HEK293T (cell line): ENCODE measurements around the gene MAD2L1BP.

ENCODE experiments used
- CTCF ChIA-PET: fragments of 350-600 bp; formaldehyde crosslinking; extraction: SDS; loops from one replicate; lab custom pipeline; 2021; ENCODE audit warnings: antibody characterized with exemption, inconsistent platforms; lab: Yijun Ruan, JAX
- POLR2A ChIA-PET: fragments of 350-600 bp; formaldehyde crosslinking; extraction: SDS; loops from one replicate; lab custom pipeline; 2020; ENCODE audit warnings: antibody characterized with exemption, inconsistent platforms; lab: Yijun Ruan, JAX
- DNase-seq: peaks from one replicate; pipeline ENCODE4 v3.0.0; 2012; ENCODE audit warnings: mixed read lengths; ENCODE audit errors: extremely low spot score
- ELF4 ChIP-seq: fragments of 450-650 bp; IDR thresholded peaks from 2 replicates; pipeline ENCODE4 v1.6.1; 2017; ENCODE audit warnings: antibody characterized with exemption
- FOXK2 ChIP-seq: fragments of 450-650 bp; IDR thresholded peaks from 2 replicates; pipeline ENCODE4 v1.6.1; 2016; ENCODE audit warnings: mild to moderate bottlenecking
- L3MBTL2 ChIP-seq: fragments of 450-650 bp; conservative IDR thresholded peaks from 2 replicates; pipeline ENCODE4 v1.6.1; 2016; ENCODE audit warnings: mild to moderate bottlenecking
- ZNF384 ChIP-seq: fragments of 450-650 bp; IDR thresholded peaks from 2 replicates; pipeline ENCODE4 v1.6.1; 2016
- TF ChIP-seq, protein P1 (sequence below): fragments of 450-650 bp; IDR thresholded peaks from 2 replicates; pipeline ENCODE4 v1.6.1; 2016

The MAD2L1BP gene

DNA sequence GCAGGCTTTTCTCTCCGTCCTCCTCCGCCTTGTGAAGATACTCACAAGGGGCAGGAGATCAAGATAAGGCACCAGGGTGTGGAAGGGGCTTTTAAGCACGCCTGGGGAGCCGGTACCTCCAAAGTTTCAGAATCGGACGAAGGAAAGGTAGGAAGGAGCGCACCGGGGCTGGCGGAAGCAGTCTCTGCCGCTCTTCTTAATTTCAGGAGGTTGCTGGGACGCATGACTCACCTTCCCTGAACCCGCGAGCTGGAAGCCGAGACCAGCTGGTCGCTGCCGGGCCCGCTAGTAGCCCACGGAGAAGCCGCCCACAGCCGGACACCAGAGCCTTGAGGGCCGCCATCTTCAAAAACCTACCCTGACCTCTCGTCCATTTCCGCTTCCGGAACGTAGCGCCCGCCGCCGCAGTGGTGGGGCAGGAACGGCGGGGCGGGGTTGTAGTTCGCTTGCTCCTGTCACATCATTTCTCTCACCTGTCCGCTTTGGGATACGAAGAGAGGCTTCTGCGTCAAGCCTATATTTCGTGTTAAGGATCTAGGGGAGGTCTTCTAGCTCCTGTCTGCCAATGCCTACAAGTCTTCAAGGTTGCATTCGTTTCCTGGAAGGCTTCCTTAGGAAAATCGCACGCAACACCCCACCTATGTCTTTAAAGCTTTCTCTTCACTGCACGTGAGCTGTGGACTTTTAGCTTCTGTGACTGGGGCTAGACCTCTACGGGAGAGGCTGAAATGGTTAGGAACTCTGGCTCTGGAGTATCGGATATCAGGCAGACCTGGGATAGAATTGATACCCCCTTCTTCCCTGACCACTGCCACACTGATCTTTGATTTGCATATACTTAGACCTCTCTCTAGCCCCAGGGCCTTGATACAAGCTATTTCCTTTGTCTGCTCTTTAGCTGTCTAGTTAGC is 52.1 kb downstream of the MAD2L1BP start, which contains the start of gene MRPS18A:
Gene MRPS18A (minus strand): TSS at position 355 of the 911 bp plus-strand sequence. CDS start 12 bp downstream, at position 343.
- POLR2A ChIA-PET = interaction anchor here (0.9 to 2.0 kb wide), 4 partner anchors 10 to 387 kb away, joined by 4 to 19 read pairs (median 5); no protein-coding TSS in a partner anchor
- CTCF ChIA-PET = interaction anchor here (0.8 kb wide), 1 partner anchor 27 kb away, joined by 4 read pairs; no protein-coding TSS in a partner anchor
- TF ChIP-seq ELF4 (peak; percentile 43; the same call in 1 of the 2 replicates), L3MBTL2 (peak; percentile 34; the same call in 1 of the 2 replicates), FOXK2 (no peak)
- TF ChIP-seq, protein P1, sequence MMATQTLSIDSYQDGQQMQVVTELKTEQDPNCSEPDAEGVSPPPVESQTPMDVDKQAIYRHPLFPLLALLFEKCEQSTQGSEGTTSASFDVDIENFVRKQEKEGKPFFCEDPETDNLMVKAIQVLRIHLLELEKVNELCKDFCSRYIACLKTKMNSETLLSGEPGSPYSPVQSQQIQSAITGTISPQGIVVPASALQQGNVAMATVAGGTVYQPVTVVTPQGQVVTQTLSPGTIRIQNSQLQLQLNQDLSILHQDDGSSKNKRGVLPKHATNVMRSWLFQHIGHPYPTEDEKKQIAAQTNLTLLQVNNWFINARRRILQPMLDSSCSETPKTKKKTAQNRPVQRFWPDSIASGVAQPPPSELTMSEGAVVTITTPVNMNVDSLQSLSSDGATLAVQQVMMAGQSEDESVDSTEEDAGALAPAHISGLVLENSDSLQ = peak; percentile 89
- DNase-seq = peak; percentile 87

DNA sequence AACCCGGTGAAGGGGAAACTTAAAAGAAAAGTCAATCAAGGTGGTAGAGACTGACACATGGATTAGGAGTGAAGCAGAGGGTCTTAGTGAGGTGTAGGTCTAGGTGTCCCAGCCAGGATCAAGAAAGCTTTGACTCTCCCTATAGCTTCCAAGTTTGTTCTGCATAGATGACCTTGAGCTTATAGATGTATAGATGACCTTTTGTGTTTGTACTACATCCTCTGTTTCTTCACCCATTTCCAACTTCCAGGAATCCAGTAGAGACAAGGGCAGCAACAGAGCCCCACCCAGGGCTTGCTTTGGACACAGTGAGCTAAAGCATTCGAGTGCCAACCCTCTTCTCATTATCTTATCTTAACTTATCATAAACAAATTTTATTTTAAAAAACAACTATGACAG is 53.8 kb downstream of the MAD2L1BP start:
- POLR2A ChIA-PET = no interaction called here
- DNase-seq = no peak
- CTCF ChIA-PET = interaction anchor here (1.1 kb wide), 1 partner anchor 22 kb away, joined by 4 read pairs; no protein-coding TSS in a partner anchor
- TF ChIP-seq ZNF384 = no peak
- TF ChIP-seq, protein P1 = no peak
